Right atrium auricular region (tissue), 2 donors: ENCODE measurements around the gene AP3M1. TPM values are rescaled to one million over a fixed set of nuclear protein-coding genes. Genes with fewer than 3 reads are reported as not detected.

ENCODE experiments used
- DNase-seq: peaks from one replicate; pipeline ENCODE4 v3.0.0-alpha.2; 2019; ENCODE audit warnings: low spot score
- H3K27ac ChIP-seq, 2 donors: fragments of 200-600 bp; sonication (generic); 1 replicate in 1 of 2; 2 replicates in 1 of 2; pipeline ENCODE4 v1.5.1; 2016 to 2019
- H3K27me3 ChIP-seq, 2 donors: fragments of 200-600 bp; sonication (generic); one replicate each; pipeline versions ENCODE4 v1.5.1 to v1.6.0; 2017 to 2019
- H3K36me3 ChIP-seq: fragments of 200-600 bp; sonication (generic); one replicate; pipeline ENCODE4 v1.5.1; 2016
- H3K4me1 ChIP-seq, 2 donors: fragments of 200-600 bp; sonication (generic); one replicate each; pipeline versions ENCODE4 v1.5.1 to v1.6.0; 2017 to 2019
- H3K4me3 ChIP-seq, 2 donors: fragments of 200-600 bp; sonication (generic); 1 replicate in 1 of 2; 2 replicates in 1 of 2; pipeline ENCODE4 v1.5.1; 2017 to 2019; ENCODE audit warnings: mild to moderate bottlenecking in 1 of 2, moderate library complexity in 1 of 2
- H3K9me3 ChIP-seq, 2 donors: fragments of 200-600 bp; sonication (generic); one replicate each; pipeline ENCODE4 v1.5.1; 2019
- CTCF ChIP-seq, 2 donors: fragments of 200-600 bp; sonication (generic); IDR thresholded peaks; one replicate each; pipeline ENCODE4 v1.5.1; 2019; ENCODE audit warnings: antibody characterized with exemption in 2 of 2
- total RNA-seq, 2 donors: library from RNA; depleted of rRNA; stranded (reverse); fragments of >200 nt; gene quantifications; one replicate each; pipeline ENCODE4 v1.1.0, GENCODE V29; 2016

AP3M1 gene
- total RNA-seq, 2 donors from 2014 or later: 20.2 to 27.6 TPM

GRCh38 chr10:74092372-74092771 lies 58.3 kb downstream of the AP3M1 start:
- Histone ChIP-seq H3K27ac (no peak overlapping the region), H3K9me3 (no peaks in the 10 kb centered on the region), H3K36me3 (peaks cover 90% of the 10 kb centered on the region), H3K4me1 (no peaks in the 10 kb centered on the region), H3K27me3 (no peaks in the 10 kb centered on the region), H3K4me3 (no peak overlapping the region)
- no peak for TF ChIP-seq CTCF (IDR thresholded peaks at IDR 0.05)
- DNase-seq: no peak

DNA sequence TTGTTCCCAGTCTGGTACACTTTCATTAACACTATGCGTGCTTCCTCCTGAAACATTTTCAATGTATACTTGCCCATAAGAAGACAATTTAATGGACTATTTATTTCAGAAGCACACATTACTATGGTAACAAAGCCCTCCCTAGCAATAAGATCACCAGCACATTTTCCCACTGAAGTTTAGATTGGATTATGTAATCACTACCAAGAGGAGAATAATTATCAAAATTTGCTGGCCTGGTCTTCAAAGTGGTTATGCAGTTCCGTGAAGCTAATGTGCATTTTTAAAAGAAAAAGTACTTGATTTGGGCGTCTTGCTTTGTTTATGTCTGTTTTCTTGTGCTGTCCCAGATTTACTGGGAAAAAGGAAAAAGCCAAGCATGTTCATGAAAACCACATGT lies 61.9 kb downstream of the AP3M1 start:
- Histone ChIP-seq H3K9me3 (no peaks in the 10 kb centered on the region), H3K27ac (no peak overlapping the region), H3K4me3 (no peak overlapping the region), H3K27me3 (no peaks in the 10 kb centered on the region), H3K4me1 (no peaks in the 10 kb centered on the region), H3K36me3 (peaks cover 78% of the 10 kb centered on the region)
- no peak for TF ChIP-seq CTCF (IDR thresholded peaks at IDR 0.05)
- no peak for DNase-seq

GRCh38 chr10:74086317-74086716 lies 64.3 kb downstream of the AP3M1 start:
- Histone ChIP-seq H3K4me3 (no peak overlapping the region), H3K4me1 (peaks cover 0 to 3% of the 10 kb centered on the region in 2 donors), H3K27ac (no peak overlapping the region), H3K9me3 (no peaks in the 10 kb centered on the region), H3K27me3 (no peaks in the 10 kb centered on the region), H3K36me3 (peaks cover 65% of the 10 kb centered on the region)
- DNase-seq: no peak
- TF ChIP-seq CTCF (IDR thresholded peaks at IDR 0.05): no peak

DNA sequence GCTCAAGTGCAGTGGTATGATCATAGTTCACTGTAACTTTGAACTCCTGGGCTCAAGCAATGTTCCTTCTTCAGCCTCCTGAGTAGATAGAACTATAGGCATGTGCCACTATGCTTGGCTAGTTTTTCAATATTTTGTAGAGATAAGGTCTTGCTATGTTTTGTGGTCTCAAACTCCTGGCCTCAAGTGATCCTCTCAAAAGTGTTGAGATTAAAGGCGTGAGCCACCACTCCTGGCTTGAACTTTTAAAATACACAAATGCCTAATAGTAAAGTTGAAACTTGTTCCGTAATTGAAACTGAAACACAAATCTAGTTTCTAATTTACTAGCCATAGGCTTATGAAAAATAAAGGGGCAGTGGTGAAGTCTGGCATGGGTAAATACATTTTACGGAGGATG lies 65.7 kb downstream of the AP3M1 start:
- no peak overlapping the region for H3K27ac ChIP-seq

GRCh38 chr10:74083304-74083703 lies 67.3 kb downstream of the AP3M1 start:
- H3K27ac ChIP-seq: no peak overlapping the region
- no peak for DNase-seq
- H3K36me3 ChIP-seq: peaks cover 35% of the 10 kb centered on the region
- H3K4me1 ChIP-seq: peaks cover 0 to 26% of the 10 kb centered on the region in 2 donors
- no peak for TF ChIP-seq CTCF (IDR thresholded peaks at IDR 0.05)
- H3K4me3 ChIP-seq: no peak overlapping the region
- no peaks in the 10 kb centered on the region for H3K27me3 ChIP-seq
- H3K9me3 ChIP-seq: no peaks in the 10 kb centered on the region

More for the DNA sequence above, 65.7 kb downstream of the AP3M1 start:
- H3K4me3 ChIP-seq: no peak overlapping the region
- H3K36me3 ChIP-seq: peaks cover 51% of the 10 kb centered on the region
- no peak for TF ChIP-seq CTCF (IDR thresholded peaks at IDR 0.05)
- H3K9me3 ChIP-seq: no peaks in the 10 kb centered on the region
- H3K4me1 ChIP-seq: peaks cover 0 to 17% of the 10 kb centered on the region in 2 donors
- no peak for DNase-seq
- no peaks in the 10 kb centered on the region for H3K27me3 ChIP-seq

GRCh38 chr10:74081941-74082718 lies 68.5 kb downstream of the AP3M1 start:
- TF ChIP-seq CTCF (IDR thresholded peaks at IDR 0.05): no peak
- no peaks in the 10 kb centered on the region for H3K27me3 ChIP-seq
- no peak overlapping the region for H3K4me3 ChIP-seq
- no peaks in the 10 kb centered on the region for H3K9me3 ChIP-seq
- H3K27ac ChIP-seq: no peak overlapping the region
- no peak for DNase-seq
- peaks cover 0 to 30% of the 10 kb centered on the region in 2 donors for H3K4me1 ChIP-seq
- H3K36me3 ChIP-seq: peaks cover 35% of the 10 kb centered on the region
